Measurements from ENCODE around the gene BMS1.

- no peak for TF ChIP-seq NFRKB (IDR thresholded peaks at IDR 0.05)
- TF ChIP-seq HDGF (IDR thresholded peaks at IDR 0.05; ENCODE audit: borderline replicate concordance): no peak
- no peak for TF ChIP-seq FOXA1 (IDR thresholded peaks at IDR 0.05)
- TF ChIP-seq SUZ12 (IDR thresholded peaks at IDR 0.05): no peak
- TF ChIP-seq PKNOX1 (IDR thresholded peaks at IDR 0.05): no peak
- TF ChIP-seq SP1 (IDR thresholded peaks at IDR 0.05): no peak
- TF ChIP-seq ARNT (IDR thresholded peaks at IDR 0.05): no peak
Measured at GRCh38 chr10:42836771-42837468, 54.3 kb downstream of the BMS1 start.

All from HEK293T (cell line).